K562 (cell line): ENCODE results near the gene DGUOK. TPM values are rescaled to one million over a fixed set of nuclear protein-coding genes. Genes with fewer than 3 reads are reported as not detected.

ENCODE experiments used
- ELF1 ChIP-seq: fragments of 200-800 bp; sonication (Bioruptor generic); IDR thresholded peaks from 2 replicates; pipeline ENCODE4 v1.6.1; 2016; ENCODE audit warnings: missing genetic modification characterization, missing compliant biosample characterization
- ERF ChIP-seq: fragments of 450-650 bp; formaldehyde crosslinking; IDR thresholded peaks from 2 replicates; pipeline ENCODE4 v1.4.0; 2020; ENCODE audit warnings: mild to moderate bottlenecking, mixed read lengths
- GTF2A2 ChIP-seq: IDR thresholded peaks from 2 replicates; pipeline ENCODE4 v1.6.1; 2016; ENCODE audit warnings: mild to moderate bottlenecking, missing genetic modification characterization, missing compliant biosample characterization
- HDAC2 ChIP-seq: fragments of 450-650 bp; IDR thresholded peaks from 2 replicates; pipeline ENCODE4 v1.6.1; 2016; ENCODE audit warnings: mild to moderate bottlenecking
- KDM5B ChIP-seq: fragments of 200-600 bp; sonication (generic); IDR thresholded peaks from 2 replicates; pipeline ENCODE4 v1.6.1; 2012; ENCODE audit warnings: low read depth, mild to moderate bottlenecking, moderate library complexity, low read length, control low read depth, inconsistent platforms; ENCODE audit not compliant: insufficient replicate concordance
- KLF16 ChIP-seq: IDR thresholded peaks from 2 replicates; pipeline ENCODE4 v1.6.1; 2016; ENCODE audit warnings: antibody characterized with exemption
- L3MBTL2 ChIP-seq: fragments of 450-650 bp; IDR thresholded peaks from 2 replicates; pipeline ENCODE4 v1.6.1; 2016; ENCODE audit warnings: mild to moderate bottlenecking, moderate library complexity
- NR2C2 ChIP-seq, 2 experiments: fragments of 200-800 bp in 1 of 2; sonication (Bioruptor generic) in 1 of 2; sonication (generic) in 1 of 2; formaldehyde crosslinking in 1 of 2; IDR thresholded peaks; 2 replicates each; pipeline versions ENCODE4 v1.6.1 to v1.8.0; 2016 to 2022; ENCODE audit warnings: mild to moderate bottlenecking in 1 of 2, missing compliant biosample characterization in 1 of 2, missing genetic modification characterization in 1 of 2, missing genetic modification reagents in 1 of 2
- NRF1 ChIP-seq, 2 experiments: fragments of 450-650 bp; IDR thresholded peaks in 1 of 2; conservative IDR thresholded peaks in 1 of 2; 2 replicates each; pipeline ENCODE4 v1.6.1; 2014; ENCODE audit warnings: mild to moderate bottlenecking in 2 of 2
- polyA plus RNA-seq, 8 experiments: library from polyadenylated mRNA; depleted of rRNA in 4 of 8; stranded (reverse) in 5 of 8; unstranded in 3 of 8; fragments of >200 nt; fragmentation: Nextera tagmentation in 2 of 8; fragmentation: Illumina TruSeq in 1 of 8; extraction: Ambion mirVana in 2 of 8; extraction: Trizol in 1 of 8; gene quantifications; 2 replicates each; pipeline versions ENCODE4 v1.2.1 to v1.2.3, GENCODE V29; 2011 to 2014; ENCODE audit warnings: inconsistent platforms in 1 of 8, missing spikeins in 1 of 8
- total RNA-seq, 7 experiments: library from RNA; depleted of rRNA in 6 of 7; stranded (reverse); fragments of >200 nt in 6 of 7; fragmentation: Illumina TruSeq in 2 of 7; extraction: Trizol in 2 of 7; gene quantifications; 2 replicates each; pipeline versions ENCODE4 v1.2.1 to v1.2.3, GENCODE V29; 2011 to 2021; ENCODE audit warnings: low replicate concordance in 1 of 7
- TF ChIP-seq, protein P1 (sequence below): conservative IDR thresholded peaks from 2 replicates; pipeline ENCODE4 v1.6.1; 2011; ENCODE audit warnings: low read depth, mild to moderate bottlenecking, low read length; ENCODE audit not compliant: control insufficient read depth
- TF ChIP-seq, protein P2 (sequence below): fragments of 250-450 bp; sonication (Bioruptor Pico); IDR thresholded peaks from 2 replicates; pipeline ENCODE4 v1.8.0; 2021; ENCODE audit warnings: moderate library complexity, mild to moderate bottlenecking, inconsistent platforms
- TF ChIP-seq, protein P3 (sequence below): IDR thresholded peaks from 2 replicates; pipeline ENCODE4 v1.6.1; 2012; ENCODE audit warnings: low read depth, low read length, improper control_type of control experiment, borderline replicate concordance

The DGUOK gene
- total and polyA plus RNA-seq, 9 of the 15 experiments (the other 6 are each of a cell fraction or from before 2014, with no cell fraction given): 67.0 to 288 (median 126) TPM

DNA sequence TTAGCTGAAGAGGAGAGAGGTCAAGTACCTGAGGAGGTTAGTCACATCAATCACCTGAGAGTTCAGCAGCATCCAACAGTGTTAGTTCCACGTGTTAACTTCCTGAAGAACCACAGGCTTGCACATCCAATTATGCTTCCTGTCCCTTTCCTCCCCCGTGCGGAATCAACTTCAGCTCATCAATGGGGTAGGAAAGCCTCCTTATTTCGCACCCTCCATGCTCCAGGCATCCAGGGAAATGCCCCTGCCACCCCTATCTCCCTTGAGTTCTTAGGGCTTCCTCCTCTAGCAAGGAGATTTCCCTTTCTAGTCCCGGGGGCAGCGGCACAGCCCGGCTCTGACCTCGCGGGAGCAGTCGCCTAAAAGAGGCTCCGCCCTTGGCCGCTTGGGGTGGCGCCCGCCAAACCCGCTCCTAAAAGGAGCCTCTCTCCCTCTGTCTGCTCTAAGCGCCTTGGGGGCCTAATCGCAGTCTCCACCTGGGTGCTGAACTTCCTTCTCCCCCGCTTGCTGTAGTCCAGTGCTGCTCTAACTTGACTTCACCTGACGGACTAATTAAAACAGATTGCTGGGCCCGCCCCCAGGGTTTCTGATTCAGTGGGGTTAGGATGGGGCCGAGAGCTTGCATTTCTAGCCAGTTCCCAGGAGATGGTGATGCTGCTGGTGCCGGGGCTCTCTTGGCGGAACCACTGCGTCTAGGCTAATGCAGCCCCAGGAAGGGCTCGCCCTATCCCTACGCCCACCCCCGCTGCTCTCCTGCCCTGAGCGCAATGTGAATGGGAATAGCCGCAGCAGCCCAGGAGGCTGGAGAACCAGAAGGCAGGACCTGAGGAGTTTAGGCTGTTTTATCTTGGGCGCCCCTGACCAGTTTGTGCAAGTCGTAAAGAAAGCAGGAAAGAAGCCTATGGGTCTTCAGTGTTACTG, 54.7 kb downstream of the DGUOK start (continued):
- TF ChIP-seq, protein P1, sequence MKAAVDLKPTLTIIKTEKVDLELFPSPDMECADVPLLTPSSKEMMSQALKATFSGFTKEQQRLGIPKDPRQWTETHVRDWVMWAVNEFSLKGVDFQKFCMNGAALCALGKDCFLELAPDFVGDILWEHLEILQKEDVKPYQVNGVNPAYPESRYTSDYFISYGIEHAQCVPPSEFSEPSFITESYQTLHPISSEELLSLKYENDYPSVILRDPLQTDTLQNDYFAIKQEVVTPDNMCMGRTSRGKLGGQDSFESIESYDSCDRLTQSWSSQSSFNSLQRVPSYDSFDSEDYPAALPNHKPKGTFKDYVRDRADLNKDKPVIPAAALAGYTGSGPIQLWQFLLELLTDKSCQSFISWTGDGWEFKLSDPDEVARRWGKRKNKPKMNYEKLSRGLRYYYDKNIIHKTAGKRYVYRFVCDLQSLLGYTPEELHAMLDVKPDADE: 0 out of 2 replicates have a peak, but pooled peaks have one; percentile 18
- TF ChIP-seq KLF16 (peak; percentile 65; the same call in 1 of the 2 replicates), NR2C2 (CRISPR knock-in tag; IDR thresholded peaks at IDR 0.05) (no peak), NR2C2 (tag; IDR thresholded peaks at IDR 0.05) (peak; percentile 52; the same call in 1 of the 2 replicates), L3MBTL2 (peak; percentile 78; the same call in 1 of the 2 replicates), ERF (CRISPR knock-in tag) (0 out of 2 replicates have a peak, but pooled peaks have one; percentile 17), GTF2A2 (no peak), ELF1 (tag) (peak; percentile 51; the same call in 1 of the 2 replicates), NRF1 (conservative IDR thresholded peaks at IDR 0.05 in 1 of 2, IDR thresholded peaks at IDR 0.05 in 1 of 2) (peak; percentile 40 to 48), KDM5B (no peak), HDAC2 (peak; percentile 68)
- TF ChIP-seq, protein P2, sequence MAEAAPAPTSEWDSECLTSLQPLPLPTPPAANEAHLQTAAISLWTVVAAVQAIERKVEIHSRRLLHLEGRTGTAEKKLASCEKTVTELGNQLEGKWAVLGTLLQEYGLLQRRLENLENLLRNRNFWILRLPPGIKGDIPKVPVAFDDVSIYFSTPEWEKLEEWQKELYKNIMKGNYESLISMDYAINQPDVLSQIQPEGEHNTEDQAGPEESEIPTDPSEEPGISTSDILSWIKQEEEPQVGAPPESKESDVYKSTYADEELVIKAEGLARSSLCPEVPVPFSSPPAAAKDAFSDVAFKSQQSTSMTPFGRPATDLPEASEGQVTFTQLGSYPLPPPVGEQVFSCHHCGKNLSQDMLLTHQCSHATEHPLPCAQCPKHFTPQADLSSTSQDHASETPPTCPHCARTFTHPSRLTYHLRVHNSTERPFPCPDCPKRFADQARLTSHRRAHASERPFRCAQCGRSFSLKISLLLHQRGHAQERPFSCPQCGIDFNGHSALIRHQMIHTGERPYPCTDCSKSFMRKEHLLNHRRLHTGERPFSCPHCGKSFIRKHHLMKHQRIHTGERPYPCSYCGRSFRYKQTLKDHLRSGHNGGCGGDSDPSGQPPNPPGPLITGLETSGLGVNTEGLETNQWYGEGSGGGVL (CRISPR knock-in tag): no peak
- TF ChIP-seq, protein P3, sequence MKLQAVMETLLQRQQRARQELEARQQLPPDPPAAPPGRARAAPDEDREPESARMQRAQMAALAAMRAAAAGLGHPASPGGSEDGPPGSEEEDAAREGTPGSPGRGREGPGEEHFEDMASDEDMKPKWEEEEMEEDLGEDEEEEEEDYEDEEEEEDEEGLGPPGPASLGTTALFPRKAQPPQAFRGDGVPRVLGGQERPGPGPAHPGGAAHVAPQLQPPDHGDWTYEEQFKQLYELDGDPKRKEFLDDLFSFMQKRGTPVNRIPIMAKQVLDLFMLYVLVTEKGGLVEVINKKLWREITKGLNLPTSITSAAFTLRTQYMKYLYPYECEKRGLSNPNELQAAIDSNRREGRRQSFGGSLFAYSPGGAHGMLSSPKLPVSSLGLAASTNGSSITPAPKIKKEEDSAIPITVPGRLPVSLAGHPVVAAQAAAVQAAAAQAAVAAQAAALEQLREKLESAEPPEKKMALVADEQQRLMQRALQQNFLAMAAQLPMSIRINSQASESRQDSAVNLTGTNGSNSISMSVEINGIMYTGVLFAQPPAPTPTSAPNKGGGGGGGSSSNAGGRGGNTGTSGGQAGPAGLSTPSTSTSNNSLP: 0 out of 2 replicates have a peak, but pooled peaks have one; percentile 51
- TF ChIP-seq, all 486 proteins: peak for 86
